LNCAP (cell line): ENCODE data around the gene SORCS2.

Experiments
- CTCF ChIP-seq: fragments of 450-650 bp; IDR thresholded peaks from 2 replicates; pipeline ENCODE4 v1.5.1; 2017; ENCODE audit warnings: mild to moderate bottlenecking

Gene SORCS2

GRCh38 chr4:7678318-7678852, 486.0 kb downstream of the SORCS2 start:
- TF ChIP-seq CTCF: no peak

- no peak for TF ChIP-seq CTCF
These were observed 487.2 kb downstream of the SORCS2 start for GRCh38 chr4:7679406-7680040.

- TF ChIP-seq CTCF: no peak
These were observed 487.8 kb downstream of the SORCS2 start for GRCh38 chr4:7680106-7680505.

GRCh38 chr4:7680731-7681130, 488.4 kb downstream of the SORCS2 start:
- no peak for TF ChIP-seq CTCF

- TF ChIP-seq CTCF: no peak
These were observed 490.9 kb downstream of the SORCS2 start for GRCh38 chr4:7683126-7683703.

GRCh38 chr4:7684294-7684693, 492.0 kb downstream of the SORCS2 start:
- TF ChIP-seq CTCF: no peak

- TF ChIP-seq CTCF: no peak
These were observed 493.9 kb downstream of the SORCS2 start for GRCh38 chr4:7686070-7686870.
